ENCODE measurements around the gene IQSEC2.

The IQSEC2 gene

DNA sequence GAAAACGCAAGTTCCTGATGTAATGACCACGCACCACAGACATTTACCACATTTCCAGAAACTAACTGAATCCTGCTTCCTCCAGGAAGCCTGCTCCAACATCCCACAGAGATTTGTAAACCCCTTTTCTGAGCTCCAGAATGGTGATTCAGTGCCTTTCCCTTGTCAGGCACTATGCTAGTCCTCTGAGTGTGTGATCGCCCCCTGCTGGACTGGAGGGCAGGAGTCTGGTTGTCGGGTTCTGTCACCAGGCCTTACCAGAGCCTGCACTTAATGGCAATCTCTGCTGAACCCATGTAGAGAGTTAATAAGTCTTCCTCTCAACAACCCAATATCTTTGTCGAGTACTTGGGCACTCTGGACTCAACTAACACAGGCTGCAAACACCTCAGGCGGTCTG, 41.9 kb downstream of the IQSEC2 start:
- peak; percentile 38 for DNase-seq

DNA sequence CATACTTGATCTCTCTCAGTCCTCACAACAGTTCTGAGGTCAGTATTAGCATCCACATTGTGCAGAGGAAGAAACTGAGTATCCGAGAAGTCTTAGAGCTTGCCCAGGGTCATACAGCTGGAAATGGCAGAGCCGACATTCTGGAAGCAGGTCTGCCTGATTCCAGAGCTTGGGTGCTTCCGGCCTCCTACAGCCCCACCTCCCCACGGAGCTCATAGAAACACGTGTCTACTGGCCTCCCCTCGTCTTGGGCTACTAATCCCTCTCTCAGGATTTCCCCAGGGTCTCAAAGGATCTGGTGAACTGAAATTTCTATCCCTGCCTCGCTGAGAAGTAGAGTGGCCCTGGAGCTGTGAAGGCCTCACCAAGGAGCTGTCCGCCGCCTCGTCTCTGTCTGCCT, 44.3 kb downstream of the IQSEC2 start:
- no peak for DNase-seq

- no peak for DNase-seq
Measured at GRCh38 chrX:53236025-53236679, 45.2 kb downstream of the IQSEC2 start.

- DNase-seq, result no peak
Measured at GRCh38 chrX:53235566-53235965, 45.8 kb downstream of the IQSEC2 start.

GRCh38 chrX:53234484-53234883, 46.9 kb downstream of the IQSEC2 start:
- DNase-seq, result no peak

DNA sequence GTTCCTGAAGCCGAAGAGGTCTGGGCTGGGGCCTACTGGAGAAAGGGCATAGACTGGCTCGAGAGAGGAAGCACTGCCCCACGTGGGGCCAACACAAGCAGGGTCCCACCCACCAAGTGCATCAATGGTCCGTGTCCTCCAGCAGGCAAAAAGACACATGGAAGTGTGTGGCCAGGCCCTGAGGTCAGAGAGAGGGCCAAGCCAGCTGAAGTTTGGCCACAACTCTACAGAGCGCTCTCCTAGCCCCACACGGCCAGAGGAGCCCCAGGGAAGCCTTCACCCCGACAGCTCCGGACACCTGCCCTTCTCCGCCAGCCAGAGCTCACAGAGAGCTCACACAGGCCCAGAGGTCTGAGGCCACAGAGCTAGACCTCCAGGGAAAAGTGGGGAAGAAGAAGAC, 47.8 kb downstream of the IQSEC2 start:
- DNase-seq, result no peak

DNA sequence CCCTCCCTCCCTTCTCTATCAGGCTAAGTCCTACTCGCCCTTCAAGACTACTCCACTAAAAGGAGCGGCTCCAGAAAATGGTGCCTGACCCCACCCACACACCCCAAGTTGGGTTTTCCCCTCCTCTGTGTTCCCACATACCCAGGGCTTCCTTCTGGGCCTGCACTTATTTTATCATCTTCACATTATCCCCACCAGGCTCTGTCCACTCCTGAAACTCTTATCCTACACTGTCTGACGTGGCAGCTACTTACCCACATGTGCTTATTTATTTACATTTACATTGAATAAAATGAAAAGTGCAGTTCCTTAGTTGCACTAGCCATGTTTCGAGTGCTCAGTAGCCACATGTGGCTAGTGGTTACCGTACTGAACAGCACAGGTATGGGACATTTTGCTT, 51.3 kb downstream of the IQSEC2 start:
- no peak for DNase-seq

GRCh38 chrX:53227224-53227765, 54.1 kb downstream of the IQSEC2 start:
- no peak for DNase-seq

DNA sequence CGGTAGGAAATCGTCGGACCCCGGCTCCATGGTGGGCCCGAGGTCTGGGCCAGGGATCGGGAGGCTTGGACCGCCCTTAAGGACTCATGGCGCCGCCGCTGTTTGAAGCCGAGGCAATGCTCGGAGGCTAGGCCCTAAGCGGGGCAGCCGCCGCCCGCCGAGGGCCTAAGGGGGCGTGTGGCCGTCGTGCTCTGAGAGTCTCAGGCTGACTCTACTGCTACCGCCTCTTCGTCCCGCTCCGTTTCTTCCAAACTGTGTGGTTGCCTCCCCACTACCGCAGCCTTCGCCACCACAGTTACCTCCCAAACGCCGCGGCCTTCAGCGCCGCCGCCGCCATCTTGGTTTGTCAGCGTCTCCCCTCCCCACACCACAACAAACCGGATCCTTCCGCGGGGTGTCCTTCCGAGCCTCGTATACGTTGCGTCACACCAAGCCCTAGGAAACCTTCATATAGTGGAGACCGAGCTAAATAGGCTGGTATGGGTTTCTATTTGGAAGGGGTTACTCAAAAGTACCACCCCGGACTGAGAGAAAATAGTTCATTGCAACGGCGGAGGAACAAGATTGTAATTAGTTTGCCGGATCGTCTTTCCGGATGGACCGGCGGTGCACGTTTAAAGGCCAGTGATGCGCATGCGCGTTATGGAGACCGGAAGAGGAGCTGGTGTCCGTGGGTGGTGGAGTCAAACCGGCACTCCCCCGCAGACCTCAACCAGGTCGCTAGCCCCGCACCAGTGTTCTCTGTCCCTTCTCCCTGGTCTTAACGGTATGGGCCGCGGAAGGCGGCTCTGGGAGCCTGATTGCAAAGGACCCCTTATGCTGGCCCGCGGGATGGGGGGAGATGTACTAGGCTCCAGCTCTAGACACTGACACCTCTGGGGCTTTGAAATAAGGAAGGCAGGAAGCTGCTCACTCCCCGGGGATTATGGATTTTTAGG, 56.3 kb downstream of the IQSEC2 start, which contains the start of gene KDM5C:
Gene KDM5C (minus strand): TSS at position 348 of the 938 bp plus-strand sequence. CDS start 318 bp downstream, at position 30.
- peak; percentile 85 for DNase-seq

- DNase-seq, result peak; percentile 11
Measured at GRCh38 chrX:53223955-53224859, 57.2 kb downstream of the IQSEC2 start.

GRCh38 chrX:53223068-53223693, 58.2 kb downstream of the IQSEC2 start:
- DNase-seq, result no peak

Measured in activated naive CD4-positive, alpha-beta T cell treated with anti-CD3 and anti-CD28 coated beads, Interleukin-2, amount 50 U/mL, for 16 hours (primary cell).